Endothelial cell of umbilical vein (primary cell): Measurements from ENCODE around the gene ECE2.

Source experiments
- EZH2 ChIP-seq: IDR thresholded peaks from 2 replicates; pipeline ENCODE4 v1.6.1; 2012; ENCODE audit warnings: borderline replicate concordance, low read depth, mild to moderate bottlenecking, moderate library complexity, low read length, inconsistent platforms; ENCODE audit not compliant: severe bottlenecking
- FOS ChIP-seq: IDR thresholded peaks from 2 replicates; pipeline ENCODE4 v1.6.1; 2011; ENCODE audit warnings: mild to moderate bottlenecking, low read length, moderate library complexity, borderline replicate concordance; ENCODE audit not compliant: insufficient read depth
- GATA2 ChIP-seq: IDR thresholded peaks from 2 replicates; pipeline ENCODE4 v1.7.0; 2011; ENCODE audit warnings: low read depth, mild to moderate bottlenecking, moderate library complexity, mixed read lengths, low read length; ENCODE audit not compliant: insufficient read length, insufficient read depth
- JUN ChIP-seq: IDR thresholded peaks from 2 replicates; pipeline ENCODE4 v1.6.1; 2011; ENCODE audit warnings: borderline replicate concordance, low read depth; ENCODE audit not compliant: insufficient read length, insufficient read depth
- POLR2A ChIP-seq: IDR thresholded peaks from 2 replicates; pipeline ENCODE4 v1.6.1; 2012; ENCODE audit warnings: low read depth, mild to moderate bottlenecking, control low read depth, low read length
- POLR2AphosphoS5 ChIP-seq: IDR thresholded peaks from 2 replicates; pipeline ENCODE4 v1.6.1; 2012; ENCODE audit warnings: low read depth, mild to moderate bottlenecking, control low read depth, low read length, moderate library complexity; ENCODE audit not compliant: insufficient read depth
- TF ChIP-seq, protein P1 (sequence below), 2 donors: IDR thresholded peaks; 1 replicate in 1 of 2; 2 replicates in 1 of 2; pipeline ENCODE4 v1.5.1; 2011; ENCODE audit warnings: low read length in 2 of 2, mild to moderate bottlenecking in 2 of 2, moderate library complexity in 2 of 2, control low read depth in 1 of 2, inconsistent platforms in 1 of 2, low read depth in 1 of 2; ENCODE audit not compliant: insufficient read depth in 1 of 2; ENCODE audit errors: extremely low read depth in 1 of 2

DNA sequence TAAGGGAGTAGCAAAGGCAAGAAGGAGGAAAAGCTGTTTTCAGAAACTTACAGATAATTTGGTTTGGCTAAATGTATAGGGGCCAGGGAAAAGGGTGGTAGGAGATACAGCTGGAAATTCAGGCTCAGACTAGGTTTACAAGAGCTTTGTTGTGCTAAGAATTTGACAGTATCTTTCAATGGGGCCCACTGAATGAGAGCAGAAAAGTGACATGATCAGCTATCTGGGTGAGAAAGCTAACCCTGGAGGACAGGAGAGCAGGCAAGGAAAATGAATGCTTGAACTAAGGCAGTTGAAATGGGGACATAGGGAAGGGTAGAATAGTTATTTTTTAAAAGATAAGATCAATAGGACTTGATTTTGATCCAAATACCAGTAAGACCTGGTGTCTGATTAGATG, 35.8 kb downstream of the ECE2 start:
- TF ChIP-seq, protein P1, sequence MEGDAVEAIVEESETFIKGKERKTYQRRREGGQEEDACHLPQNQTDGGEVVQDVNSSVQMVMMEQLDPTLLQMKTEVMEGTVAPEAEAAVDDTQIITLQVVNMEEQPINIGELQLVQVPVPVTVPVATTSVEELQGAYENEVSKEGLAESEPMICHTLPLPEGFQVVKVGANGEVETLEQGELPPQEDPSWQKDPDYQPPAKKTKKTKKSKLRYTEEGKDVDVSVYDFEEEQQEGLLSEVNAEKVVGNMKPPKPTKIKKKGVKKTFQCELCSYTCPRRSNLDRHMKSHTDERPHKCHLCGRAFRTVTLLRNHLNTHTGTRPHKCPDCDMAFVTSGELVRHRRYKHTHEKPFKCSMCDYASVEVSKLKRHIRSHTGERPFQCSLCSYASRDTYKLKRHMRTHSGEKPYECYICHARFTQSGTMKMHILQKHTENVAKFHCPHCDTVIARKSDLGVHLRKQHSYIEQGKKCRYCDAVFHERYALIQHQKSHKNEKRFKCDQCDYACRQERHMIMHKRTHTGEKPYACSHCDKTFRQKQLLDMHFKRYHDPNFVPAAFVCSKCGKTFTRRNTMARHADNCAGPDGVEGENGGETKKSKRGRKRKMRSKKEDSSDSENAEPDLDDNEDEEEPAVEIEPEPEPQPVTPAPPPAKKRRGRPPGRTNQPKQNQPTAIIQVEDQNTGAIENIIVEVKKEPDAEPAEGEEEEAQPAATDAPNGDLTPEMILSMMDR (IDR thresholded peaks at IDR 0.05; ENCODE audit: extremely low read depth in 1 of 2, insufficient read depth in 1 of 2, low read depth in 1 of 2, low read length in 2 of 2), result no peak
- TF ChIP-seq FOS (no peak), JUN (no peak), EZH2 (no peak), POLR2A (no peak), POLR2AphosphoS5 (no peak), GATA2 (no peak)
